Activated B cell treated with CpG ODN at 0.5 μM for 24 hours (primary cell): ENCODE measurements around the gene CERK. TPM values are rescaled to one million over a fixed set of nuclear protein-coding genes. Genes with fewer than 3 reads are reported as not detected.
A peak's percentile ranks its signal among the peaks of the same experiment; 100 is the strongest.

ENCODE experiments used
- ATAC-seq: fragments of 200-7000 bp; cut with Tn5 transposase; one replicate; pipeline ENCODE4 v1.10.0; 2021; ENCODE audit warnings: low read depth, mild to moderate bottlenecking, moderate library complexity
- CTCF ChIA-PET: fragments of 350-600 bp; sonication (Branson Sonifier 250); formaldehyde crosslinking; loops from one replicate; lab custom pipeline; 2021; ENCODE audit warnings: antibody characterized with exemption; lab: Charles Lee
- POLR2A ChIA-PET: fragments of 350-600 bp; sonication (Branson Sonifier 250); formaldehyde crosslinking; loops from one replicate; lab custom pipeline; 2021; ENCODE audit warnings: antibody characterized with exemption; lab: Charles Lee
- DNase-seq: peaks from one replicate; pipeline ENCODE4 v3.0.0; 2022
- H3K27ac Mint-ChIP-seq: one replicate; pipeline ENCODE4 v1.8.0; 2020; ENCODE audit warnings: mixed read lengths
- H3K27me3 Mint-ChIP-seq: one replicate; pipeline ENCODE4 v1.8.0; 2021; ENCODE audit warnings: mixed read lengths
- H3K36me3 Mint-ChIP-seq: one replicate; pipeline ENCODE4 v1.8.0; 2021; ENCODE audit warnings: low read depth, mixed read lengths
- H3K4me1 Mint-ChIP-seq: one replicate; pipeline ENCODE4 v1.8.0; 2021; ENCODE audit warnings: mixed read lengths
- H3K4me3 Mint-ChIP-seq: one replicate; pipeline ENCODE4 v1.8.0; 2020; ENCODE audit warnings: mild to moderate bottlenecking, mixed read lengths
- H3K9me3 Mint-ChIP-seq: one replicate; pipeline ENCODE4 v1.8.0; 2020; ENCODE audit warnings: mixed read lengths
- intact Hi-C: fragments of 100-400 bp; cut with micrococcal nuclease; formaldehyde crosslinking; loops from one replicate; pipeline ENCODE4 v1.15.1; 2024
- total RNA-seq: library from RNA; stranded (reverse); gene quantifications from 2 replicates; pipeline ENCODE4 v1.2.3, GENCODE V29; 2022
- TF ChIP-seq, protein P1 (sequence below): fragments of 200-600 bp; IDR thresholded peaks from one replicate; pipeline ENCODE4 v1.8.0; 2022; ENCODE audit warnings: antibody characterized with exemption, mild to moderate bottlenecking

CERK gene
- total RNA-seq, 1 donor from 2014 or later = 13.8 TPM

DNA sequence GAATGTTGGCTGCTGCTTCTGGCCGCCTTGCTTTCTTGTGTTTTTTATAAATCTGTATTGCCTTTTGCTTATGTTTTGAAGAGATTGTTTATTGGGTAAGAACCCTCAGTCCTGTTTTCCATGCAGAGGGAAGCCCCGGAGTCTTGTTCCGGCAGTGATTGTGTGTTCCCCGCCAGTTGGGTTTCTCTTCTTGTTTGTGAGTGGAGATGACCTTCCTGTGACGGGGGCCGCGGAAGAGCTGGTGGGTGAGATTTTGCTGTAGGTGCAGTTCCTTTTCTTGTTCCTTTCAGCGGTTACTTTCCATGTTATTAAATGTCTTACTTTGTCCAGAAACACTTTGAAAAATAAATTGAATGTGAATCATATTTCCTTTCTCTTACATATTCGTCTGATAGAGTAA is 32.7 kb upstream of the CERK start:
- TF ChIP-seq, protein P1, sequence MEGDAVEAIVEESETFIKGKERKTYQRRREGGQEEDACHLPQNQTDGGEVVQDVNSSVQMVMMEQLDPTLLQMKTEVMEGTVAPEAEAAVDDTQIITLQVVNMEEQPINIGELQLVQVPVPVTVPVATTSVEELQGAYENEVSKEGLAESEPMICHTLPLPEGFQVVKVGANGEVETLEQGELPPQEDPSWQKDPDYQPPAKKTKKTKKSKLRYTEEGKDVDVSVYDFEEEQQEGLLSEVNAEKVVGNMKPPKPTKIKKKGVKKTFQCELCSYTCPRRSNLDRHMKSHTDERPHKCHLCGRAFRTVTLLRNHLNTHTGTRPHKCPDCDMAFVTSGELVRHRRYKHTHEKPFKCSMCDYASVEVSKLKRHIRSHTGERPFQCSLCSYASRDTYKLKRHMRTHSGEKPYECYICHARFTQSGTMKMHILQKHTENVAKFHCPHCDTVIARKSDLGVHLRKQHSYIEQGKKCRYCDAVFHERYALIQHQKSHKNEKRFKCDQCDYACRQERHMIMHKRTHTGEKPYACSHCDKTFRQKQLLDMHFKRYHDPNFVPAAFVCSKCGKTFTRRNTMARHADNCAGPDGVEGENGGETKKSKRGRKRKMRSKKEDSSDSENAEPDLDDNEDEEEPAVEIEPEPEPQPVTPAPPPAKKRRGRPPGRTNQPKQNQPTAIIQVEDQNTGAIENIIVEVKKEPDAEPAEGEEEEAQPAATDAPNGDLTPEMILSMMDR = no peak
- peaks cover 31% of the 10 kb centered on the region for H3K36me3 Mint-ChIP-seq
- H3K27ac Mint-ChIP-seq = peak overlapping the region; percentile 93
- no peak for DNase-seq
- H3K4me1 Mint-ChIP-seq = peaks cover 90% of the 10 kb centered on the region
- intact Hi-C loops = no loop called here
- no peaks in the 10 kb centered on the region for H3K27me3 Mint-ChIP-seq
- CTCF ChIA-PET = interaction anchor here (1.8 kb wide), 1 partner anchor 12 kb away, joined by 6 read pairs; no protein-coding TSS in a partner anchor
- no peaks in the 10 kb centered on the region for H3K9me3 Mint-ChIP-seq
- H3K4me3 Mint-ChIP-seq = peak overlapping the region; percentile 83
- ATAC-seq = no peak
- POLR2A ChIA-PET = interaction anchor here (0.5 to 8.7 kb wide), 5 partner anchors 7 to 1328 kb away, joined by 3 to 273 read pairs (median 3); partner anchors contain the start of gene TBC1D22A

DNA sequence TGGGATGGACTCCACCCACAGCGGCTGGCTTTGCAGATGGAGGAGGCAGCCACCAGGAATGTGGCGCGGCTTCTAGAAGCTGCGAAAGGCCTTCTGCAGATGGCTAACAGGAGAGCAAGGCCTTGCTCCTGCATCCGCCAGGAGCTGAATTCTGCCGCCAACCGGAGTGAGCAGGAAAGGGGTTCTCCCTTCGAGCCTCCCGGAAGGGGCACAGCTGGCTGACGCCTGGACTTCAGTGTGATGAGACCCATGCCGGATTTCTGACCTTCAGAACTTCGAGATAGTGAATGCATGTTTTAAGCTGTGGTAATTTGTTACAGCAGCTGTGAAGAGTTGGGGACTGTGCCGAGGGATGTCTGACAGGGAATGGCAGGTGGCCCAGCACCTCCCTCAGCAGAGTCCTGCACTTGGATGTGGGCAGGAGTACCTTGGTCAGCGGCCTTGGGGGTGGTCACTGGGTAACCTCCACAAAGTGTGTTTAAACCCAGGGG is 32.1 kb upstream of the CERK start:
- Mint-ChIP-seq H3K27me3 (no peaks in the 10 kb centered on the region), H3K36me3 (peaks cover 33% of the 10 kb centered on the region), H3K9me3 (no peaks in the 10 kb centered on the region), H3K4me1 (peaks cover 90% of the 10 kb centered on the region), H3K27ac (peak overlapping the region; percentile 93), H3K4me3 (peak overlapping the region; percentile 83)
- ATAC-seq = no peak
- ChIA-PET POLR2A (interaction anchor here (0.5 to 8.7 kb wide), 7 partner anchors 7 to 1329 kb away, joined by 3 to 273 read pairs (median 3); partner anchors contain the start of gene TBC1D22A), CTCF (interaction anchor here (1.5 to 1.8 kb wide), 2 partner anchors 11 to 206 kb away, joined by 3 to 6 read pairs; no protein-coding TSS in a partner anchor)
- intact Hi-C loops = no loop called here
- DNase-seq = no peak
- TF ChIP-seq, protein P1 = no peak

DNA sequence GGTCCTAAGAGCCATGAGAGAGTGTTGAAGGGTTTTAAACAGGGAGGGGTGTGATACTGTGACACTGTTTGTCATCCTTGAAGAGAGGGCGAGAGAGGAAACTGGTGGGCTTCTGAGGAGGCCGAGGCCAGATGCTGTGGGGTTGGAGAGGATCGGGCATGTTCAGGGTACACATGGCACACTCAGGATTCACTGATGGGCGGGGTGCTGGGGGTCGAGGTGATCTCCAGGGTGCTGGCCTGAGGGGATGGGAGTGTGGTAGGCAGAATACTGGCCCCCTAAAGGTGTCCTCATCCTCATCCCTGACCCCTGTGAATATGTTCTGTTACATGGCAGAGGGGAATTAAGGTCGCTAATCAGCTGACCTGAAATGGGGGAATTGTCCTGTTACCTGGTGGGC is 31.7 kb upstream of the CERK start:
- TF ChIP-seq, protein P1 = no peak
- Mint-ChIP-seq H3K27ac (peak overlapping the region; percentile 93), H3K4me3 (peak overlapping the region; percentile 83), H3K36me3 (peaks cover 37% of the 10 kb centered on the region), H3K27me3 (no peaks in the 10 kb centered on the region), H3K4me1 (peaks cover 90% of the 10 kb centered on the region), H3K9me3 (no peaks in the 10 kb centered on the region)
- ChIA-PET POLR2A (interaction anchor here (0.6 to 2.9 kb wide), 6 partner anchors 11 to 182 kb away, joined by 3 to 12 read pairs (median 6); no protein-coding TSS in a partner anchor), CTCF (interaction anchor here (1.0 to 1.8 kb wide), 4 partner anchors 11 to 206 kb away, joined by 3 to 7 read pairs (median 4); no protein-coding TSS in a partner anchor)
- DNase-seq (no peak), ATAC-seq (no peak)
- intact Hi-C loops = loop anchor here (10.0 kb wide), 1 partner anchor 735 kb away; no protein-coding TSS in a partner anchor

DNA sequence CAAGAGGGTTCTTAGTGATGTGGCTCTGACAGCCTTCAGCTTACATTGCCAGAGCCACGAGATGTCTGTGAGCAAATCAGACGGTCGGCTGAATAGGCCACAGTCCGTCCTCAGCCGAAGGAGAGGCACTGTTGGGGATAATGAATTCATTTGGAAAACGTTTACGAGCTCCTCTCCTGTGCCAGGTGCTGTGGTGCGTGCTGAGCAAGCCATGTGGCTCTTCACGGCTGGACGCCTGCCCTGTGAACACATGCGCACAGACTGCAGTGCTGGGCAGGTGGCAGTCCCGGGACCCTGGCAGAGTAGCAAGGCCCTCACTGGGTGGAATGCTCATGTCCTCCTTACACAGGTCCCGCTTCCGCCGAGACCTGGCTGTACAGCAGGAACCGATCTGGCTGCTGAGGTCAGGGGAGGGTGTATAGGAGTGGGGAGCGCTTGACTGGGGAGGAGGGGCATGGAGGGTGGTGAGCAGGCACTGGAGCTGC is 31.2 kb upstream of the CERK start:
- H3K27ac Mint-ChIP-seq = peak overlapping the region; percentile 93
- peaks cover 41% of the 10 kb centered on the region for H3K36me3 Mint-ChIP-seq
- H3K4me3 Mint-ChIP-seq = peak overlapping the region; percentile 83
- ChIA-PET CTCF (interaction anchor here (0.9 to 1.8 kb wide), 7 partner anchors 10 to 205 kb away, joined by 3 to 7 read pairs (median 3); no protein-coding TSS in a partner anchor), POLR2A (interaction anchor here (0.6 to 2.9 kb wide), 11 partner anchors 10 to 322 kb away, joined by 3 to 12 read pairs (median 4); no protein-coding TSS in a partner anchor)
- H3K9me3 Mint-ChIP-seq = no peaks in the 10 kb centered on the region
- ATAC-seq (peak; percentile 43), DNase-seq (peak; percentile 49)
- no peaks in the 10 kb centered on the region for H3K27me3 Mint-ChIP-seq
- intact Hi-C loops = loop anchor here (10.0 kb wide), 1 partner anchor 734 kb away; no protein-coding TSS in a partner anchor
- peaks cover 90% of the 10 kb centered on the region for H3K4me1 Mint-ChIP-seq
- TF ChIP-seq, protein P1 = no peak
